ENCODE data around the gene DOCK8. TPM values are rescaled to one million over a fixed set of nuclear protein-coding genes. Genes with fewer than 3 reads are reported as not detected.

DOCK8 gene
- total RNA-seq, 4 donors from 2014 or later, result 5.1 to 15.1 (median 8.4) TPM

- TF ChIP-seq POLR2A (IDR thresholded peaks at IDR 0.05) (no peak), CTCF (IDR thresholded peaks at IDR 0.05) (no peak)
- intact Hi-C loops (cut with DNase I; ENCODE audit: low total_unique reads), result no loop called here
- no peak for DNase-seq (ENCODE audit: low spot score in 2 of 2)
- 77 to 85% methylated on average over 2 of the region's 2 CpGs for WGBS, 2 donors
- H3K4me3 ChIP-seq (ENCODE audit: low read depth, poor library complexity, severe bottlenecking), result no peak overlapping the region
Observed at GRCh38 chr9:259405-260404, 45.0 kb downstream of the DOCK8 start.

GRCh38 chr9:264231-264630 lies 49.6 kb downstream of the DOCK8 start:
- no peak for TF ChIP-seq POLR2A (IDR thresholded peaks at IDR 0.05)
- no peak for TF ChIP-seq CTCF (IDR thresholded peaks at IDR 0.05)
- H3K4me3 ChIP-seq (ENCODE audit: low read depth, poor library complexity, severe bottlenecking), result no peak overlapping the region
- 32 to 46% methylated on average over 2 of the region's 2 CpGs for WGBS, 2 donors
- intact Hi-C loops (cut with DNase I; ENCODE audit: low total_unique reads), result loop anchor here (1.0 kb wide), 1 partner anchor 34 kb away; no protein-coding TSS in a partner anchor
- DNase-seq (ENCODE audit: low spot score in 2 of 2), result no peak

GRCh38 chr9:265209-265870 lies 50.7 kb downstream of the DOCK8 start:
- no peak overlapping the region for H3K4me3 ChIP-seq (ENCODE audit: low read depth, poor library complexity, severe bottlenecking)
- 46 to 68% methylated on average over 7 of the region's 7 CpGs for WGBS, 2 donors
- no peak for TF ChIP-seq CTCF (IDR thresholded peaks at IDR 0.05)
- no peak for TF ChIP-seq POLR2A (IDR thresholded peaks at IDR 0.05)
- intact Hi-C loops (cut with DNase I; ENCODE audit: low total_unique reads), result no loop called here
- no peak for DNase-seq (ENCODE audit: low spot score in 2 of 2)

- no peak for DNase-seq (ENCODE audit: low spot score in 2 of 2)
- H3K4me3 ChIP-seq (ENCODE audit: low read depth, poor library complexity, severe bottlenecking), result no peak overlapping the region
- TF ChIP-seq CTCF (IDR thresholded peaks at IDR 0.05) (no peak), POLR2A (IDR thresholded peaks at IDR 0.05) (no peak)
- 76 to 77% methylated on average over 2 of the region's 2 CpGs for WGBS, 2 donors
- intact Hi-C loops (cut with DNase I; ENCODE audit: low total_unique reads), result no loop called here
Observed at GRCh38 chr9:266228-266627, 51.6 kb downstream of the DOCK8 start.

GRCh38 chr9:268616-269015 lies 54.0 kb downstream of the DOCK8 start:
- WGBS, 2 donors, result 78 to 84% methylated on average over 1 of the region's 1 CpG
- no peak for DNase-seq (ENCODE audit: low spot score in 2 of 2)
- intact Hi-C loops (cut with DNase I; ENCODE audit: low total_unique reads), result no loop called here
- no peak overlapping the region for H3K4me3 ChIP-seq (ENCODE audit: low read depth, poor library complexity, severe bottlenecking)
- TF ChIP-seq POLR2A (IDR thresholded peaks at IDR 0.05), result no peak
- TF ChIP-seq CTCF (IDR thresholded peaks at IDR 0.05), result no peak
